Large intestine (tissue), 3 donors: ENCODE results near the gene TNNC1. TPM values are rescaled to one million over a fixed set of nuclear protein-coding genes. Genes with fewer than 3 reads are reported as not detected.

ENCODE experiments used
- DNase-seq, 2 donors: peaks; one replicate each; pipeline versions ENCODE4 v3.0.0 to v3.0.0-alpha.2; 2013
- H3K27ac ChIP-seq: one replicate; pipeline ENCODE4 v1.5.1; 2013; ENCODE audit warnings: low read length
- H3K27me3 ChIP-seq: 2 replicates; pipeline ENCODE4 v1.6.1; 2013; ENCODE audit warnings: low read length; ENCODE audit not compliant: control insufficient read depth, insufficient read depth
- H3K36me3 ChIP-seq: 2 replicates; pipeline ENCODE4 v1.6.1; 2013; ENCODE audit warnings: low read length; ENCODE audit not compliant: control insufficient read depth, insufficient read depth
- H3K4me1 ChIP-seq: one replicate; pipeline ENCODE4 v1.6.1; 2013; ENCODE audit warnings: low read length; ENCODE audit not compliant: control insufficient read depth, insufficient read depth
- H3K4me3 ChIP-seq: one replicate; pipeline ENCODE4 v1.5.1; 2013; ENCODE audit warnings: low read length
- H3K9me3 ChIP-seq: one replicate; pipeline ENCODE4 v1.6.1; 2013; ENCODE audit warnings: mild to moderate bottlenecking, low read depth, low read length, moderate library complexity; ENCODE audit not compliant: control insufficient read depth
- WGBS: methylation state at CpG from one replicate; pipeline ENCODE4 v1.1.5; 2013; ENCODE audit warnings: low lambda C conversion rate; ENCODE audit not compliant: insufficient coverage; 5-methylcytosine and 5-hydroxymethylcytosine counted together
- polyA plus RNA-seq: library from polyadenylated mRNA; unstranded; fragments of 120-200 nt; gene quantifications from one replicate; pipeline ENCODE4 v1.2.1, GENCODE V29; 2013

TNNC1 gene
- polyA plus RNA-seq, 1 donor, result 1.8 TPM

DNA sequence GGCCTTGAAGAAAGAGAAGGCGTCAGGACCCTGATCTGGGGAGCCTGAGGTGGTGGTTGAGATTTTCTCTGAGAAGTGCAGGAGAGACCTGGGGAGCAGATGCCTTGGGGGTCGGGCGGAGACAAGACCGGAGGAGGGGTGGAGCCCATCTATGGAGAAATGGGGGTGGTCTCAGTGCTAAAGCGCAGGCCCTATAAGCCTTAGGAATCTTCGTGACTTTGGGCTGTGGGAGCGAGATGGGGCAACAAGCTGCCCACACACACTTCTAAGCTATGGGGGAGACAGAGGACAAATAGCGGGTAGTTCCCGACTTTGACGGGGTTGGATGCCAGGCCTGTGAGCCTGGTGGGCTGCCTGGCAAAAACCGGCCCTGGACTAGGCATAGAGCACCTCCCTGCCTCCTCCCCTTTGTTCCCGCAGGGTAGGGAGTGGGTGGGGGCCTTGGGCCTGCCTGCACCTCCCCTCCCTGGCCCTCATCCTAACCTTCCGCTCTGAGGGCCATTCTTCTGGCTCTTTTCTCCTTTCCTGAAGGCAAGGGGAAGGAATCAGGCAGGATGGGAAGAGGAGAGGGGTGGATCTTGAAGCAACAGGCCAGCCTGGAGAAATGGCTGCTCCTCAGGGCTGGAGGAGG lies 2.4 kb upstream of the TNNC1 start:
- WGBS, result no CpG with 5 or more reads among the region's 13 CpGs
- DNase-seq, result peak in 1 of 2 donors; percentile 43
- Histone ChIP-seq H3K4me1 (peaks cover 22% of the 10 kb centered on the region), H3K27ac (peak overlapping the region; percentile 70), H3K36me3 (peaks cover 32% of the 10 kb centered on the region), H3K9me3 (no peaks in the 10 kb centered on the region), H3K27me3 (no peaks in the 10 kb centered on the region), H3K4me3 (peak overlapping the region; percentile 98)

DNA sequence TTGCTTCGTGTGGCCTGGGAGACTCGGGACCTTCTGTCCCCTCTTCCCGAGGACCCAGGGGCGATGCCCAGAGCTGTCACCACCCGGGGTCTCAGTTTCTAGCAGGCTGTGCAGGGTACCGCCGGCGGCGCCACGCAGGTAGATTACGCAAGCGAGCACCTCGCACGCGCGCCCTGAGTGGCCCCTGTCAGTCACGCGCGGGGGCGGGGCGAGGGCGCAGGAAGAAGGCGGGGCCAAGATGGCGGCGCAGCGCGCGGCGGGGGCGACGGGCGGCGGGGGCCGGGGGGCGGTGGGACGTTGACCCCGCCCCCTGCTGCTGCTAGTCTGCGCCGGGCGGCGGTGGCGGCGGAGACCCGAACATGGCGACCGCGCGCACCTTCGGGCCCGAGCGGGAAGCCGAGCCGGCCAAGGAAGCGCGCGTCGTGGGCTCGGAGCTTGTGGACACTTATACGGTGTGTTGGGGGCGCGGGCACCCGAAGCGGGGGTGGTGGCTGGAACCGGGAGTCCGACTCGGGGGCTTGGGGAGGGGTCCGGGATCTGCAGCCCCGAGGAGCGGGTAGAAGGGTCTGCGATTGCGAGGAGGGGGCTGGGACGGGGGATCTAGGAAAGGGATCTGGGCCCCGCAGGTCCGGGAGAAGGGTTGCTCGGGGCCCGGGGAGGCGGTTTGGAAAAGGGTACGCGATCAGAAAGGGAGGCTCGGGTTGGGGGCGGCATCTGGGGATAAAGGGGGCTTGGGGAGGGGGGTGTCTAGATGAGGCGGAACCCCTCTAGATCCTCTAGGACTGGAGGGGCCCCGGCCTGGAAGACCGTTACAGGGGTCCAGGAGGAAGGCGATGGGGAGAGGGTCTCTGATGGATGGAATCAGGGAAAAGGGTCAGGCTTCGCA lies 1.7 kb upstream of the TNNC1 start, which contains the start of gene NISCH:
Gene NISCH, plus strand, starts transcription at position 322 of the 886 bp plus-strand sequence. Its CDS starts 38 bp downstream, at position 360.
- peaks cover 25% of the 10 kb centered on the region for H3K36me3 ChIP-seq
- peak; percentile 81 to 86 for DNase-seq
- no peaks in the 10 kb centered on the region for H3K9me3 ChIP-seq
- peaks cover 22% of the 10 kb centered on the region for H3K4me1 ChIP-seq
- H3K4me3 ChIP-seq, result peak within 1 kb of the TSS; percentile 98
- no peaks in the 10 kb centered on the region for H3K27me3 ChIP-seq
- peak within 1 kb of the TSS; percentile 76 for H3K27ac ChIP-seq
- 20% methylated on average over 1 of the region's 86 CpGs for WGBS

DNA sequence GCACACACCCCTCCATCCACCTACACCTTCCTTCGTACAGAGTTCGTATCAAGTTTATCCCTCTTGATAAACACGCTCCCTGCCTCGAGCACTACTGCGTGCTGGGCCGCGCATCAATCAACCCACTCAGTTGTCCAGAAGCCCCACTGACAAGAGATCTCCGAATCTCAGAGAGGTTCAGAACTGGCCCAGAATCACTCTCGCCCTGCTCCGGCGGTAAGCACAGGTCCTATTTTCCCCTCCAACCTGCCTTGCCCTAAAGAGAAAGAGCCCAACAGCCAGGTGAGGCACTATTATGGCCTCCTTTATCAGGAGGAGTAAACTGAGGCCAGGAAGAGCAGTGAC lies 1.1 kb upstream of the TNNC1 start:
- H3K27me3 ChIP-seq, result no peaks in the 10 kb centered on the region
- no peak for DNase-seq
- H3K4me1 ChIP-seq, result peaks cover 26% of the 10 kb centered on the region
- peak overlapping the region; percentile 98 for H3K4me3 ChIP-seq
- H3K9me3 ChIP-seq, result no peaks in the 10 kb centered on the region
- H3K36me3 ChIP-seq, result peaks cover 19% of the 10 kb centered on the region
- no CpG with 5 or more reads among the region's 11 CpGs for WGBS
- H3K27ac ChIP-seq, result peak overlapping the region; percentile 76

DNA sequence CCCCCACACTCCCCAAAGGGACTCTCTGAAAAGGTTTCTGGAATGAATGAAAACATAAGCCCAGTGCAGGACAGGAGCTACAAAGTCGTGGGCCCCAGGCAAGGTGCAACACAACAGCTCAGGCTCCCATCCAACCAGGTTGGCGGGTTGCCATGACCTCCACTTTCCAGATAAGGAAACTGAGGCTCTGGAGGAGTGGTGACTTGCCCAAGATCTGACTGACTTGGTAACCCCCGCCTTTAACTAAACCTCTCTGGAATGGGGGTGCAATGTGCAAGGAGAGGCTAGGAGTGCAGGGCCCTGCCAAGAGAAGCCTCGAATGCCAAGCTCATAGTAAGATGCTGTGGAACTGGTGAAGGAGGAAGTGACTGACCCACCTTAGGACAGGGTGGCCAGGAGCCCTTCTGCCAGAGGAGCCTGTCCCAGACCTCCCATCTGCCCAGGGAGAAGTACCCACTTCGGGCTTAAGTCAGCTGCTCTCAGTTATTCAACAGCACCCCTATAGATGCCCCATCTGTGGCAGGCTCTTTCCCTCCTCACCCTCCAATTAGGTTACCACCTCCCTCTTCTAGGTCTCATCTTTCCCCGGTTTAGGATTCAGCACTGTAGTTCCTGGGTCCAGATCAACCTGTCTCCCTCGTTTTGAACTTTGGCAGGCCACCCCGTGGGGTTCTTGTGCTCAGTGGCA lies 553 bp upstream of the TNNC1 start:
- peaks cover 27% of the 10 kb centered on the region for H3K4me1 ChIP-seq
- H3K27ac ChIP-seq, result no peak overlapping the region
- DNase-seq, result no peak
- no peaks in the 10 kb centered on the region for H3K27me3 ChIP-seq
- H3K9me3 ChIP-seq, result no peaks in the 10 kb centered on the region
- WGBS, result no CpG with 5 or more reads among the region's 8 CpGs
- peaks cover 17% of the 10 kb centered on the region for H3K36me3 ChIP-seq
- peak overlapping the region; percentile 98 for H3K4me3 ChIP-seq

DNA sequence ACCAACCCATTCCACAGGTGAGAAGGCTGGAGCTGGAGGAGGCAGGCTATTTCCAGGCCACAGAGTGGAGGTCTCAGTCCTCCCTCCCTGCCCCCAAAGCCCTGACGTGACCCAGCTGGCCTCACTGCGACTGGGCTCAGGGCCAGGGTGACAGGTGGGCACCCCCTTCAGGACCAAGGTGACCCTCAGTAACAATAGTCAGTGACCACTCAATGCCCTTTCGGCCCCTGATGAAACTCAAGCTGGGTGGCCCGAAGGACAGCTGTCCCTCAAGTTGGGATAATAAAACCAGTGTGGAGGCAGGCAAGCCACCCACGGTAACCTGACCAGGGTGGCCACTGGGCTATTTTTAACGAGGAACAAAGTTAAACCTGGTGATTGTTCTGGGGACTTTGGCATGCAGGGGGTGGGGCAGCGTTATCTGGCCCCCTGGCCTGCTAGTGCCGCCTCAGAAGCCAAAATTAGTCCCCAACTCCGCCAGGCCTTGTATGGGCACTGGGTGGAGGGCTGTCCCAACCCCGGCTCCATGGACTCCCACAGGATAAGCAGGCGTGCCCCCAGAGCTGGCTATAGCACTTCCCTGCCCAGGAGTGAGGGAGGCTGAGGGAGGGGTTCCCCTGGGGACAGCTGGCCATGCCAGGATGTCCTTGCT lies 1.1 kb downstream of the TNNC1 start:
- H3K36me3 ChIP-seq, result peaks cover 1% of the 10 kb centered on the region
- no peak overlapping the region for H3K27ac ChIP-seq
- no peak for DNase-seq
- no peak overlapping the region for H3K4me3 ChIP-seq
- H3K9me3 ChIP-seq, result no peaks in the 10 kb centered on the region
- H3K27me3 ChIP-seq, result no peaks in the 10 kb centered on the region
- no CpG with 5 or more reads among the region's 11 CpGs for WGBS
- H3K4me1 ChIP-seq, result peaks cover 27% of the 10 kb centered on the region

DNA sequence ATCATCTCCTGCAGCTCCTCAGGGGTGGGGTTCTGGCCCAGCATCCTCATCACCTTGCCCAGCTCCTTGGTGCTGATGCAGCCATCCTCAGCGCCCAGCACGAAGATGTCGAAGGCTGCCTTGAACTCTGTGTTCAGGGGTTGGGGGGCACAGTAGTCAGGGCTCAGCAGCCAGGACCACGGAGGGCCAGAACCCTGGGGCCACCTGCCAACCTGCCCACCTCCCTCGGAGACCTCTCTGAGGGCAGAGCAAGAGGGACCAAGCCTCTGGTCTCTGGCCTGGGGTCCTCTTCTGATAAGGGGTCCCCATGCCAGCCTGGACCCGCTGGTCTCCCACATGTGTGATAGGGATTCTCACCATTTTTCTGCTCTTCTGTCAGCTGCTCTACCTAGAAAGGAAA lies 1.7 kb downstream of the TNNC1 start:
- Histone ChIP-seq H3K4me1 (peaks cover 27% of the 10 kb centered on the region), H3K9me3 (no peaks in the 10 kb centered on the region), H3K36me3 (no peaks in the 10 kb centered on the region), H3K27me3 (no peaks in the 10 kb centered on the region), H3K4me3 (no peak overlapping the region), H3K27ac (no peak overlapping the region)
- no peak for DNase-seq
- no CpG with 5 or more reads among the region's 6 CpGs for WGBS

DNA sequence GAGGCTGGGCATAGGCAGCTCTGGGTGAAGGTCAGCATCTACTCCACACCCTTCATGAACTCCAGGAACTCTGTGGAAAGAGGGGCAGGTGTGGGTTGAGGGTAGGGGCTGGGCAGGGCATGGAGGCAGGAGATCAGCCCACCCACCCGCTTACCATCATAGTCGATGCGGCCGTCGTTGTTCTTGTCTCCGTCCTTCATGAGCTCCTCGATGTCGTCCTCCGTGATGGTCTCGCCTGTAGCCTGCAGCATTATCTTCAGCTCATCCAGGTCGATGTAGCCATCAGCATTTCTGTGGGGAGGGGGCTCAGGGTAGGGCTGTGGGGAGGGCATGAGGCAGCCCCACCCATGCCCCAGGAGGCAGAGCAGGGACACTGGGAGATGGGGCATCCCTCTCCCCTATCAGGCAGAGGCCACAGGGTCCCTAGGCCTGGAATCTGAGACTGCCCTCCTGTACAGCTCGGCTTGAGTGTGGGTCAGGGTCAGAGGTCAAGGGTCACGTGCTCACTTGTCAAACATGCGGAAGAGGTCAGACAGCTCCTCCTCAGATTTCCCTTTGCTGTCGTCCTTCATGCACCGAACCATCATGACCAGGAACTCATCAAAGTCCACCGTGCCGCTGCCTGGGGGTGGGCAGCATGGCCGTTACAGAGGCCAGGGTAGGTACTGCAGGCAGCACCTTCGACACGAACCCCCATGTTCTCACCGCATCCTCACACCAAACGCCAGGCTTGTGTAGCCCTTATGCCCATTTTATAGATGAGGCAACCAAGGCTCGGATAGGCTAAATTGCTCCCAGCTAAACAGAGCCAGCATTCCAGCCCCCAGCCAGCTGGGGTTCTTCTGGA lies 2.4 kb downstream of the TNNC1 start:
- Histone ChIP-seq H3K9me3 (no peaks in the 10 kb centered on the region), H3K27ac (no peak overlapping the region), H3K27me3 (no peaks in the 10 kb centered on the region), H3K4me1 (peaks cover 27% of the 10 kb centered on the region), H3K36me3 (no peaks in the 10 kb centered on the region), H3K4me3 (no peak overlapping the region)
- WGBS, result no CpG with 5 or more reads among the region's 24 CpGs
- no peak for DNase-seq

DNA sequence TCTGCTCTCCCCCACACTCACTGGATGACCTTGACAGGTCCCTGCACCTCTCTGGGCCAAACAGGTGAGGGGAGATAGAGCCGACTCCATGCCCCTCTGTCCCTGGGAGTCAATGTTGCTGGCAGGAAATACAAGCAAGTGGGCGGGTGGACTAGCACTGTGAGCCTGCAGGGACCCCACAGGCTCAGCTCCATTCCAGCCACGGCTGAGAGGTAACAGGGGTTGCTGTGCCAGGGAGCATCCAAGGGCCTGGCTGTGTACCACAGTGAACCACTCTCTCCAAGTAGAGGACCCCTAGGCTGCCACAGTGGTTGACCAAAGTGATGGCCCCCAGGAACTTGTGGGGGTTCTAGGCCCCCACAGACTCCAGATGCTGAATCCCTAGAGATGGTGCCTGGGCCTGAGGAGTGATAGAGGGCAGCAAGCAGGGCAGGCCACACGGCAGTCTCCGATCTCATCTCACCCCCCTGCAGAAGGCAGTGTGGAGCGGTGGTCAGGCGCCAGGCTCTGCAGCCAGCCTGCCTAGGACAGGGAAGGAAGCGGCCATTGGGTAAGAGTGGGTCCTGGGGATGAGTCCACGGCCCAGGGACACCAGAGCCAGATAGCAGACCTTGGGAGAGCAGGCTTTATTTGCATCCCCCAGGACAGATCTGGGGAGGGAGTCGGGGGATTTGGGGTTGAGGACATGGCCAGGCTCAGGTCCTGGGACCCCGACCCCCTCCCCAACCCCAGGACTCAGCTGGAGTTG lies 3.2 kb downstream of the TNNC1 start:
- Histone ChIP-seq H3K4me3 (no peak overlapping the region), H3K36me3 (no peaks in the 10 kb centered on the region), H3K4me1 (peaks cover 27% of the 10 kb centered on the region), H3K9me3 (no peaks in the 10 kb centered on the region), H3K27ac (no peak overlapping the region), H3K27me3 (no peaks in the 10 kb centered on the region)
- no CpG with 5 or more reads among the region's 11 CpGs for WGBS
- no peak for DNase-seq
